Measurements from ENCODE around the gene KLF16.

KLF16 gene

DNA sequence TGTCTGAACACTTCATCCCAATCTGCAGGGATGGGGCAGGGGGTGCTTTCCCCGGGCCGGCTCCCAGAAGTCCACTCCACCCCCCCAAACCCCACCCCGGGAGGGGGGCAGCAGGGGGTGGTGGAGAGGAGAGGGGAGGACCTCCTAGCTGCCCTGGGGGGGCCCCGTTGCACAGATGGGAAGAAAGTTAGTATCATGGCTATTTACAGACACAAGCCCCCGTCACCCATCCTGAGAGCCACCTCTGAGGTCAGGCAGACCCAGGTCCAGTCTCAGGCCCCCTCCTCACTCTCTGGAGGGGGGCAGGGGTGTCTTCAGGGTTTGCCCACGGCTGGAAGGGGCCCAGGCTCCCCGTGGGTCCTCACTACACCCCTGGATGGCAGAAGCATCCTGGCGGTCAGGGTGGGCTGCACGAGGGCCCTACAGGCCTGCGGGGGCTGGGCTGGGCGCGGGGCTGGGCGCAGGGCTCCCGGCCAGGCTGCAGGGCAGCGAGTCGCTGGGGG lies 9.3 kb downstream of the KLF16 start:
- DNase-seq: no peak

DNA sequence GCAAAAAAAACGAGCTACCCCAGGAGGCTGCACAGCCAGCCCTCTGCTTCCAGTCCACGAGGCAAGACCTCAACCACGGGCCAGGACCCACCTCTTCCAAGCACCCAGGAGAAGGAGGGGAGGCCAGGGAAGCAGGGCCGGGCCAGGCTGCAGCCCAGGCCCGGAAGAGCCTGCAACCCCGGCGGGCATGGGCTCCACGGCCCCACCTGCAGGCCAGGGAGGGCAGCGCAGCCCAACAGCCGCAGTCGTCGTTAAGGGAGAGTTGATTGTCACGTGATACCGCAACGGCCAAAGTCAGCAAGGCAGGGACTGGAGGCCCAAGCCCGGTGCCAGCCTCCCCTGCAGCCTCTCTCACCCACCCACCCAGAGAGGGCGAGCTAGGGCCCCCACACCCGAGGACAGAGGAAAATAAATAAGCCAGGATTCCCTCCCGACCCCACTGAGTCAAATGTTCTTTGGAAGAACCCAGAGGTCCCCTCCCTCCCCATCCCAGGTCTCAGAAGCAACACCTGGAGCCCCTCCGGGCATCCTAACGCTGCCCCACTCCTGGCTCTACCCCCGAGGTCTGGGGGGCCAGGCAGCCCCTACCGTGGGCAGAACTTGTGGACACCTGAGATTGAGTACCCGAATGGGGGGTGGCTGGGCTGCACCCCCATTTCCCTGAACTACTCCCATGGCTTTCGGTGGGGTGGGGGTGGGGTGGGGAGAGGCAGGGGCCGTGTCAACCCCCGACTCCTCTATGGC lies 9.9 kb downstream of the KLF16 start:
- DNase-seq: peak; percentile 36

DNA sequence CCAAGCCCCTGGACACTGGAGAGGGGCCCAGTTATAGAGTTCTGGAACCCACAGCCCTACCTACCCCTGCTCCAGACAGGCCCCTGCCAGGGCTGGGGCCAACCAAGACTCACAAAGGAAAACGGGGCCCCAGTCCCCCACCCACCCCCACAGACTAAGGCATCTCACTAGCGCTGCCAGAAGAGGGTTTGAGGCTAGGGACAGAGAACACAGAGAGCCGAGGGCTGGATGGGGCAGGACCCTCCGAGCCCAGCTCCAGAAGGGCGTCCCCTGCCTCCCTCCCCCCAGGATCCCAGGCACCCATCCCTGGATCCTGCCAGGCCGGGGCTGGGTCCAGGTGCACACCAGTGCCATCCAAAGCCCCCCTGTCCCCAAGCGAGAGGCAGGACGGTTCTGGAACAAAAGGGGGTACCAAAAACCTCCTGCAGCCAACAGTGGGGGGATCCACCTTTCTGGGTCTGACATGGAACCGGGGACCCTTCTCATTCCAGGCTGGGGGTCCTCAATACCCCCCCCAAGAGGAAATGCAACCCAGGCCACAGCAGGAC lies 10.7 kb downstream of the KLF16 start:
- no peak for DNase-seq

DNA sequence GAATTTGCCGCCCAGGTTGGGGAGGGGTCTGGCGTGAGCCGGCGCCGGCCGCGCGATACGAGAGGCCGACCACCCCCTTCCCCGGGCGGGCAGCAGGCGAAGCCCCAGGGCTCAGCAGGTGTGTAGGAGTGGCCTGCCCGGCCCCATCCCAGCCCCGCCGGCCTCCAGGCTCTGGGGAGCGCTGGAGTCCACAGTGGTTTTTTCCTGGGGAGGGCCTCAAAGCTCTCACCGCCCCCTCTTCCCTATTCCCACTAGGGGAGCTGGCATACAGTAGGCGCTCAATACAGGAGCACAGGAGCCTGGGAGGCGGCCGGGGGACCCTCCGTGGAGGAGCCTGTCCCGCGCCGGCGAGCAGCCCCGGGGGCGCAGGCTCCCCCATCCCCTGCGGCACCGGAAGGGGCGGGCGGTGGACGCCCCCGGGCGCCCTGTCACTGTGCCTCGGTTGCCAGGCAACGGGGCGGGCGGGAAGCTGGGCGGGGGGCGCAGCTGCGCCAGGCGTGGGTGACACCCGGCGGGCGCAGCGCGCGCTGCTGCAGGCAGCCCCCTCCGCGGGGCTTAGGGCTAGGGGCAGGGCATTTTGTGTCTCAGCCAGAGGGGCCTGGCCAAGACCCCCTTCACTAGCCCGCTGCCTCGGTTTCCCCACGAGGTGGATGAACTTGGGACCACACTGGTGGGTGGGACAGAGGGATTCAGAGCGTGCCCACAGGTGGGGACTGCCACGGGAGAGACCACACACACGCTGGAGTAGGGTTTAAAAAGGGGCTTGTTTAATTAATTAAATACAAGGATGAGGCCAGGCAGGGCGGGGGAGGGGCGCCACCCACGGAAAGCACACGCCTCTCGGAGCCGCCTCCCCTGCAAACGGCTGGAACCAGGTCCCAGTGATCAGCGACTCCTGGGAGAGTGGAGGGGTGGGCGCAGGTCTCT lies 11.5 kb downstream of the KLF16 start:
- DNase-seq: no peak

DNA sequence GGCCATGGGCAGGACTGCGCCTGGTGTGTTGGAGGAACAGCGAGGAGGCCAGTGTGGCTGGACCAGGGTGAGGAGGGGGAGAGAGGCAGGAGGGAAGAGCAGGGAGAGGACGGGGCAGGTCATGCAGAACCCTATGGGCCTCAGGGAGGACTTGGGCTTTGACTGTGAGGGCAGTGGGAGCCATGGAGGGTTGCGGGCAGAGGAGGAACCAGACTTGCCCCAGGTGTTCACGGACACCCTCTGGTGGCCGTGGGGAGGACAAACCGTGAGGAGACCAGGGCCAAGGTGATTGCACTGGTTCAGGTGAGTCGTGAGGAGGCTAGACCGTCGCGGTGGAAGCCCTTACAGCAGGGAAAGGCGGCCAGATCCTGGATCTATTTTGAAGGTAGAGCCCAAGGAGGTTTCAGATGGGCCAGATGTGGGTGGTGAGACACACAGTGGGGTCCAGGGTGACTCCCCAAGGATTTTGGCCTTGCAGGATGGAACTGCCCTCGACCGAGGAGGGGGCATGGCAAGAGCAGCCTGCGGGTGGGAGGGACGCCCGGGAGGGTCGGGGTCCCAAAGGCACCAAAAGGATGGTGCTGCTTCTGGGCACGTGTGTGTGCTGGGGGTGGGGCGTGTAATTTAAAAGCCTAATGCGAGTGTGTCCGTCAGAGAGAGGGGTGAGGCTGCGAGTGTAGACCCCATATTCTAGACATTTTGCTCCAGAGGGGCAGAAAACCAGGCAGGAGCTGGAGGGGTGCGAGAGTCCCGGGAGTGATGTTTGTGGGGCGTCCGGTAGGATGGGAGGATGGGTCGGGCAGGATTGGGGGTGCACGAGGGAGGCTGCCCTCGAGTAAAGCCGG lies 12.3 kb downstream of the KLF16 start:
- no peak for DNase-seq

DNA sequence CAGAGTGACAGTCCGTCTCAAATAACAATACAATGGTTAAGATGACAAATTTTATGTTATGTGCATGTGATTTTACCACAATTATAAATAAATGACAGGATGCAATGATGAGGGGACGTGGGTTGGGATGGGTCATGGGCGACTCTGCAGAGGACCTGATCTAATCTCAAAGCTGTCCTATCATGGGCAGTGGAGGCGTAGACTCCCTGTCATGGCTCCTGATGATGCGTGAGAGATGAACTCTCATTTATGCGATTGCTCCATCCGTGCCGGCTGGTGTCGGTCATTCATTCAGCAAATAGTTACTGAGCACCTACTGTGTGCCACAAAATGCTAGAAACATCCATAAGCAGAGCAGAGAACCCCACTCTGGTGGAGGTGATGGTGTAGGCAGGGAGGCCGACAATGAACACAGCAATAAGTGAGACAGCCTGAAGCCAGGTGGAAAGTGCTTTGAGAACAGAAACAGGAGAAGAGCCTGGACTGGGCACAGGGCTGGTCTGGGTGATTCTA lies 13.4 kb downstream of the KLF16 start:
- DNase-seq: no peak

DNA sequence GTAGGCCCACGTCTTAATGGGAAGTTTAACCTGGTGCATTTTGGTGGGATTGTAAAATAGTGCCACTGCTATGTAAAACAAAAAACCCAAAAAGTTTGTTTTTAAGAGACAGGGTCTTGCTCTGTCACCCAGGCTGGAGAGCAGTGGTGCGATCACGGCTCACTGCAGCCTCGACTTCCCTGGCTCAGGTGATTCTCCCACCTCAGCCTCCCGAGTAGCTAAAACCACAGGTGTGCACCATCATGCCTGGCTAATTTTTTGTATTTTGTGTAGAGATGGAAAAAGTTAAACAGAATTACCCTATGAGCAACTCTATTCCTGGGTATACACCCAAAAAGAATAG lies 14.3 kb downstream of the KLF16 start:
- no peak for DNase-seq

DNA sequence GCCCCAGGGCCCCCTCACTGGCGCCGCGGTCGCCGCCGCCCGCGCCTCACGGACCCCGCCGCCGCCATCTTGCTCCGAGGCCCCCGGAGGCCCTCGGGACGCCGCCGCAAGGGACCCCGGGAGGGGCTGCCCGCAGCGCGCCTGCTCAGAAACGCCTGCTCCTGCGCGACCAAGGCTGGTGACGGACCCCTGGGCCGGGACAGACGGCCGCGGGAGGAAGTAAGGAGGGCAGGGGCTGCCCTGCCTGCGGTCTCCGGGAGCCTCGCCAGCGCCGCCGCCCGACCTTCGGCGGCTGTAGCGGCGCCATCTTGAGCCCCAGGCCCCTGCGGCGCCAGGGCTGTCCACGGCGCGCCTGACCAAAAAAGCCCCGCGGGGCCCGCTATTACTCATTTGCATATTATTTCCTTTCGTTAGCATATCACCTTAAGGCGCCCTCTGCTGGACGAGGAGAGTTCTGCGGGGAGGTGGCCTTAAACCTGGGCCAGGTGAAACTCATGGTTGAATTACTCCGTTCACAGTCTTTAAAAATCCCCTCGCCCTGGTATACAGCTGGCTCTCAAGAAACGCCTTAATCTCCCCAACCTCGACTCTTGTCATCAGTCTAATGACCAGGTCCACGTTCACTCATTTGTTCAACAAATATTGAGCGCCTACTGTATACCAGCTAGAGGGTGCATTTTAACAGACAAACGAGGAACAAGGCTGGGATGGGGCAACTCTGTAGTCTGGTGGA lies 14.8 kb downstream of the KLF16 start, which contains the start of gene REXO1:
Gene REXO1 (minus strand): TSS at position 85 of the 733 bp plus-strand sequence. CDS start 125 bp downstream, outside the sequence.
- peak; percentile 94 for DNase-seq

DNA sequence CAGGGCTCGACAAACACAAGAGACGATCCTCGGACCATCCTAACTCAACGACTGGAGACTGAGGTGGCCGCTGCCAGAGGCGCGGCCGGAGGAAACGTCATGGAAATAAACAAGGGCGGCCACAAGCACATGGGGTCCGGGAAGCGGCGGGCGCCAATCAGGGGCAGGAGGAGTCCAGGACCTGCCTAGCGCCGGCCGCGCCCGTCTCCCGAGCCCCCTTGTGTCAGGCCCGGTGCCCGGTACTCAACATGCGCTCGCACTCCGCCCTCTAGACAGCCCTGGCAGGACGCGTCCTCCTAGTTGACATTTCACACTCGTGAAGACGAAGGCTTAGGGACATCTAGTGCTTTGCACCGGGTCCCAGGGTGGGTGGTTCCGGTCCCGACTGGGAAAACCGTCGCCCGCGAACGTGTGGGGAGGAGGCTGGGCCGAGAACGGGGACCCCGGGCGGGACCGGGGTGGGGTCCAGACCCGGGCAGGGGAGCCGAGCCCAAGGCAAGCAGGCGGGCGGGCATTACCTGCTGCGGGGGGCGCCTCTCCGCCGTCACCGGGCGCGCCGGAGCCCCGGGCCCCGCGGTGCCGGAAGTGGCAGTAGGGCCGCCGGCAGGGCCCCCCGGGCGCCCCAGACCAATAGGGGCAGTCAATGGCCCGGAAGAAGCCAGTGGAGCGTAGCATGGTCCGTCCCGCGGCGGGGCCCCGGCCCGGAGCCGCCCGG lies 15.5 kb downstream of the KLF16 start:
- no peak for DNase-seq

DNA sequence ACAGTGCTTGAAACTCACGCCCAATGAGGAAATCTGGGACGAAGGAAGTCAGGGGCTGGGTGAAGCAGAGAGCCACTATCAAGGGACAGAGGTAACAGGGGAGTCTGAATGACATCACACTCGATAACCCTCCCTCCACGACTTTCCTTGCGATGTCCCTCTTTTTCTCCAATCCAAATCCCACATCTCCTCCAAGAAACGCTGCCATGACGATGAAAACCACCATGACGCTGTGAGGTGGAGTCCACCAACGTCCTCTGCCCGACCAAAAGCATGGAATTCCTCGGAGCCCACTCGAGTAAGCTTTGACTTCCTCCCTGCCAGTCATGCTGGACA lies 16.1 kb downstream of the KLF16 start:
- DNase-seq: no peak

DNA sequence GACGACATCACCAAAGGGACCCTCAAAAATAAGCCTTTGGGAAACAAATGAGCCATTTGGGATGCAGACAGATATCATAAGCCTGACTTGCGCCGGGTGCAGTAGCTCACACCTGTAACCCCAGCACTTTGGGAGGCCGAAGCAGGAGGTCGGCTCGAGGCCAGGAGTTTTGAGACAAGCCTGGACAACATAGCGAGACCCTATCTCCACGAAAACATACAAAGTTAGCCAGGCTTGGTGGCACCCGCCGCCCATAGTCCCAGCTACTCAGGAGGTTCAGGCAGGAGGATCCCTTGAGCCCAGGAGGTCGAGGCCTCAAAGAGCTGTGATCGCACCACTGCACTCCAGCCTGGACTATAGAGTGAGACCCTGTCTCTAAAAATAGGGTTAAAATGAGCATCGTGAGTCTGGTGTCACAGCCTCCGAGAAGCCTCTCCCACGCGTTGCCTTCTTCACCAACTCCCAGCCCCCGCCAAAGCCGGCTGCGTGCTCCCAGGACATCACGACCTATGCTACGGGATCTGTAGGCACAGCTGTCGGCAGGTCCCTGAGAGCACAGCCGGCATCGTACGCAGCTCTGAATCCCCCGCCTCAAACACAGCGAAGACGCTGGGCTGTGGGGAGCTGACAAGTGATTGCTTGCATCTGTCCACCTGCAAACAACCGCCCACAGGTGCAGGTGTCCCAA lies 16.7 kb downstream of the KLF16 start:
- no peak for DNase-seq

DNA sequence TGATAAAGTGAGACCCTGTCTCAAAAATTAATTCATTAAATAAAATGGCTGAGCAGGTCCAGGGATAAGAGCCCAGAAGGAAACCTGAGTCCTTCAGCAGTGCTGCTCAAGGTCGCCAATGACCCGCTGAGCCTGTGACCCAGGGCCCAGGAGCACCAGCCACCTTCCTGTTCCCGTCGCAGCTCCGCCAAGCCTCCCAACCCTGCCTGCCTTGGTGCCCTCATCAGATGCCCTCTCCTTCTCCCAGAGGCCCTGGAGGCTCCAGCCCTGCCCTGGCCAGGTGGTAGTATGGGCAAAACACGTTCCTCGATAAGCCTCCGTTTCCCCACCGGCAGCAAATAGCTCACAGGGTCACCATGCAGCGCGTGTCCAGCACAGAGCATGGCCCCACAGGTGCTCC lies 17.7 kb downstream of the KLF16 start:
- DNase-seq: no peak

DNA sequence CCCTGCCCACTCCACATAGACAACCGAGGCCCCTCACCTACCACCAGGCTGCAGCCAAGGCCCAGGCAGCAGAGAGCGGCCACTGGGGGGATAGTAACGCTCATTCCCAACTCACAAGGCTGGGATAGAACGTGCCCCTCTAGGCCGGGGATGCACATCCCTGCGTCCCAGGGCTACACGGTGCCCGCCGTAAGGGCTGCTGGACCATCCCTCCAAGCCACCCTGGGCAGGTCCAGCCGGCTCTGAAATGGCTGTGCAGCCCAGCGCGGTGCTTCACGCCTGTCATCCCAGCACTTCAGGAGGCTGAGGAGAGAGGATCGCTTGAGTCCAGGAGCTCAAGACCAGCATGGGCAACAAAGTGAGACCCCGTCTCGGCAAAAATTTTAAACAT lies 18.3 kb downstream of the KLF16 start:
- DNase-seq: no peak

DNA sequence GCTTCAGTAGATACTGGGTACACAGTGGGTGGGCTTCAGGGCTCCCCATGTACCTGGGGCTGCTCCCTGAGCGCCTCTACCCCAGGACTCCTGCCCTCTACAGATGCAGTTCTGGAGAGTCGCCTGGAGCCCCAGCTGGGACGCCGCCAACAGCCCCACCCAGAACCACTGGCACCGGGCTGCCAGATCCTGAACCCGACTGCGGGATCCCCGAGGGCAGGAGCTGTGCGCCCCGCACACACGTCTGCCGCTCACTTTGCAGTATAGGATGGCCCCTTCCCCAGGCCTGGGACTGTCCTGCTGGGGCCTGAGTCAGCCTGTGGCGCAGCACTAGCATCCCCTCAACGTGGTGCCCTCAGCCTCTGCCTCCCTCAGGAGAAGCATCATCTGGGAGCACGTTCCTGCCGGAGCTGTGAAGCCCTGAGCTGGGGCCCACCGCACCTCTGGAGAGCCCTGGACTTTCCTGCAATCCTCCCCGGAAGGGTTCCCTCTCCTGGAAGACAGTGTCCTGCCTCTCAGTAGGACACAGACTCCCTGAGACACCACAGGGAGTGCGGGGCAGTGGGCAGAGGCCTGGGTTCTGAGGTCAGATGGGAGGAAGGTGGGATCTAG lies 18.8 kb downstream of the KLF16 start:
- DNase-seq: no peak

DNA sequence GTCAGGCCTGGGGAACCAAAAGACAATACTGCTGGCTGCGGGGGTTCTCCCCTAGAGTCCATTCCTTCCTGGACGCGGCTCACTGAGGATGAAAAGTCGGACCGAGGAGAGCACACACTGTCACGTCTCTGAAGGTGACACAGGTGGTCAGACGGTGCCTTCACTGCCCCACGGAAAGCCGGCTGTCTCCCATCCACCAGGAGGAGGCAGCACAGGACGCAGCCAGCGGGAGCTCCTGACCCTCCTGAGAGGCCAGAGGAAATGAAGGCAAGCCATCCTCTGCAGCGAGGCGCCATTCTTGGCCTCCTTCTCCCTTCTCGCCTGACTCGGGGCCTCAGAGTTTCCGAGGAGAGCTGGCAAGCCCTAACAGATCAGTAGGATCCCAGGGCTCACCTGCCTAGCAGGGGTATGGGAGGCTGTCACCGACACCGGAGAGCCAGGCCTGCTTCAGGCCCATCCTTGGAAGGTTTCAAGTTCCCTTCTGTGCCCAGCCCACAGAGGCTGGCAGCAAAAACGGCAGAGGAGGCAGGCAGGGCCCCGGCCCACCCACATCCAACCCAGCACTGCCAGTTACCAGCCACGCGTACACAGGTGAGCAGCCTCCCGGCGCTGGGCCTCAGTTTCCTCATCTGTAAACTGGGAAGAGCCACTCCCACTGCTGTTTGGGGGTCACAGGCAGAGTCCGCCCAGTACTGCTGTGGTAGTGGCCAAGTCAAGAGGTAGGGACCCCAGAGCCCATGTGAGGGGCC lies 19.6 kb downstream of the KLF16 start:
- DNase-seq: no peak

DNA sequence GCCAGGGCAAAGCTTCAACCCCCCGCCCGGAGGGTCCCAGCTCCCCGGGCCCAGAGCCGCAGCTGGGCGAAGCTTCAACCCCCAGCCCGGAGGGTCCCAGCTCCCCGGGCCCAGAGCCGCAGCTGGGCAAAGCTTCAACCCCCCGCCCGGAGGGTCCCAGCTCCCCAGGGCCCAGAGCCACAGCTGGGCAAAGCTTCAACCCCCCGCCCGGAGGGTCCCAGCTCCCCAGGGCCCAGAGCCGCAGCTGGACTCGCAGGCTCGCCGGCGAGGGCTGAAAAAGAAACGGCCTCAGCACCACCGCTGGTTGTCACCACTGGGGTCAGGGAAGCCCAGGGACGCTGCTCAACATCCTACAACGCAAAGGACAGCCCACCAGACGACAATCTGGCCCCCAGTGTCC lies 20.3 kb downstream of the KLF16 start:
- no peak for DNase-seq

DNA sequence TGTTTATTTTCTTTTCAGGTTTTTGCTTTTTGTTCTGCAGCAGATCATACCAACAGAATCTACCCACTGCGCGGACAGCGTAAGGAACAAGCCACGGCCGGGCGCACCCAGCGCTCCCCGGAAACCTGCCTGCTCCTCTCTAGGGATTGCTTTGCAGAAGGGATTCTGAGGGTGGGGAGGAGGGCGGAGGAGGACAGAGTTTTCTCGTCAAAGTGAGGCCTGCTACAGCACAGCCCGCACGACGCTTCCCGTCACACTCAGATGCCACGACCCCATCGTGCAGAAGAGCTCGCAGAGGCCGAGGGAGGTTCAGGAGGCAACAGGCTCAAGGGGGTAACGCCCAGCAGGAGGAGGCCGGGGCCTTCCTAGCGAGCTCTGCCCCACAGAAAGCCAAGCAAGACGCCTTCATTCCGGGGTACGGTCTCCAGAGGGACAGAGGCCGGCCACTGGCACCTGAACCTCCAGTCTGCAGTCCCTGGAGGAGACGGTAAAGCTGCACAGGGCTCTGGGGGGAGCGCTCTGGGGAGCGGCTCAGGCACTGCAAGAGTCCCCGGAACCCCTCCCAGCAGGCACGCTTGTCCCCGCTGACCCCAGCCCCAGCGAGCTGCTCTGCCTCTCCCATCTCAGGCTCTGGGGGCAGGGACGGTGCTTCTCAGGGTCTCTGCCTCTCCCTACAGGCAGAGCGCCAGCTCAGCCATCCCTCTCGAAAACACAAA lies 22.0 kb downstream of the KLF16 start:
- DNase-seq: no peak

DNA sequence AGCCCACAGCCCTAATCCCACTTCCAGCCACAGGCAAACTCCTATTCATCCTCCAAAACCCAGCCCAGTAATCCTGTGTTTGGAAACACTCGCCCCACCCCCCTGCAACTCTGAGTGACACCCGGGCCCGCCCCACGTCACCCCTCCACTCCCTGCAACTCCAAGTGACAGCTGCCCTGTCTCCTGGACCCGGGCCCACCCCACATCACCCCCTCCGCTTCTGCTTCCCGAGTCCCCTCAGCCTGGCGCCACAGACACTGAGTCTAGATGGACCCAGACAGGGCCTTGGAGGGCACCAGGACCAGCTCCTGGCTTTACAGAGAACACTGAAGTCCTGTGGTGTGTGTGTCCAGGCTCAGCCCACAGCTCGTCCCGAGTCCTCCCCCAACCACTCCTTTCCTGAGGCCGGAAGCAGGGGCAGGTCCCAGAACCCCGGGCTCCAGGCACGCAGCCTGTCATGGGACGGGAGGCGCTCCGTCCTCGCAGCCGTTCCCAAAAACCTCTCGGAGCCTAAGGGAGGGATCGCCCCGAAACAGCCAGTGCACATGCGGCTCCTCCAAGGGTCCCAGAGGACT lies 22.8 kb downstream of the KLF16 start:
- no peak for DNase-seq

Measured in midbrain (tissue), 1 donor.